GM18861 (cell line): ENCODE data around the gene MINDY4B.

Source experiments
- ATAC-seq: cut with Tn5 transposase; IDR thresholded peaks from one replicate; pipeline ENCODE4 v1.9.1; 2021; ENCODE audit not compliant: unreplicated experiment

The MINDY4B gene

DNA sequence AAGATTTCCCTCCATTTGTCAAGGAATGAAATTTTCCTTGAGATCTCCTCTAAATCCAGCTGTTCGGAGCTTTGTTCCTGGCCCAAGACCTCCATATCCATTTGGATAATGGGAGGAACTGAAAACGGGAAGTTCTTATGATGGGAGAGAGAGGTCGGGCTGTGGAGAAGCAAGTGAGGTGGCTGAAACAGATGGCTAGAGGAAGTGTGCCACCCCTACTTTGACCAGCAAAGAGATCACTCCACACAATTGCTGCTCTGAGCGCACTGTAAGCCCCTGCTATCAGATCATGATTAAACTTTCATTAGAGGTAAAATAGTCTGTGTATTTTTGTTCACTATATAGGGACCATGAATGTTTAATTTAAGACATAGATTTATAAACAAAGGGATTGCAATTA lies at the start of gene MINDY4B:
MINDY4B (minus strand) TSS at position 101 of the 400 bp plus-strand sequence; CDS start at position 101, 0 bp downstream.
- no peak for ATAC-seq

GRCh38 chr3:150951923-150952322 lies 46.7 kb upstream of the MINDY4B start:
- no peak for ATAC-seq

- ATAC-seq: no peak
These were observed 40.2 kb upstream of the MINDY4B start for GRCh38 chr3:150945226-150946032.

- no peak for ATAC-seq
These were observed 37.0 kb upstream of the MINDY4B start for GRCh38 chr3:150942221-150942620.

DNA sequence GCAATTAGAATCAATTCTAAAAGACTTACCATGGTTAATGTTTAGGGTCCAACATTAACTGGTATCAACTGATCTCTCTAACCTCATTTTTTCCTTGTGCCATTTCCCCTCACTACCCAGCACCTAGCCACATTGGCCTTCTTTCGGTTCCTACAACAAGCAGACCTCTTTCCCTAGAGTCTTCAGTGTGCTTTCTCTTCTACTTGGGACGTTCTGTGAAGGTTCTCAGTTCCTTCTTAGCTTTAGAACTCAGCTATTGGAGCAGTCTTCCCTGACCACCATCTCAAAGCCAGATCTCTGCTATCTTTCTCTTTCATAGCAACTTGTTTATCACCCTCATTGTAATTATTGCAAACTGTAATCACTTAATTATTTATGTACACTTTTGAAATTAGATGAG lies 31.5 kb upstream of the MINDY4B start:
- ATAC-seq: peak; percentile 47

- no peak for ATAC-seq
These were observed 28.3 kb upstream of the MINDY4B start for GRCh38 chr3:150933473-150933995.

- ATAC-seq: no peak
These were observed 26.5 kb upstream of the MINDY4B start for GRCh38 chr3:150931745-150932144.

- no peak for ATAC-seq
These were observed 25.6 kb upstream of the MINDY4B start for GRCh38 chr3:150930839-150931238.

DNA sequence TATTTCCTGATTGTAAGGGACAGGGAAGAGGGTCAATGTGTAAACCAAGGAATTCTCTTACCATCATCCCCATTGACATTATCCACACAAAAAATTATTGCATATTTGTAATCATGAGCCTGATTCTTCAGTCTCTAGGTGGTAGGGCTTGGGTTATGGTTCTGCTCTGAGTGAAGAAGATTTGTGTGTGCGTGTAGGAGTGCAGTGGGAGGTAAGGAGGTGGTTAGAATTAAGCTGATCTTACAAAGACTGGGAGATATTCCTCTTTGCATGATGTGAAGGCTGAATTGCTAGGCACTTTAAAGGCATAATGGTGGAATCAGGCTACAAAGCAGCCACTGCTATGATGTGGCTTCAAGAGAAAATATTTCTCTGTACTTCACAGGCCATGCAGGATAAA lies 23.0 kb upstream of the MINDY4B start:
- no peak for ATAC-seq

- ATAC-seq: no peak
These were observed 21.1 kb upstream of the MINDY4B start for GRCh38 chr3:150926328-150926727.

- peak; percentile 66 for ATAC-seq
These were observed 20.5 kb upstream of the MINDY4B start for GRCh38 chr3:150925751-150926201.

- ATAC-seq: no peak
These were observed 17.4 kb upstream of the MINDY4B start for GRCh38 chr3:150922611-150923010.

GRCh38 chr3:150921209-150921608 lies 16.0 kb upstream of the MINDY4B start:
- no peak for ATAC-seq

DNA sequence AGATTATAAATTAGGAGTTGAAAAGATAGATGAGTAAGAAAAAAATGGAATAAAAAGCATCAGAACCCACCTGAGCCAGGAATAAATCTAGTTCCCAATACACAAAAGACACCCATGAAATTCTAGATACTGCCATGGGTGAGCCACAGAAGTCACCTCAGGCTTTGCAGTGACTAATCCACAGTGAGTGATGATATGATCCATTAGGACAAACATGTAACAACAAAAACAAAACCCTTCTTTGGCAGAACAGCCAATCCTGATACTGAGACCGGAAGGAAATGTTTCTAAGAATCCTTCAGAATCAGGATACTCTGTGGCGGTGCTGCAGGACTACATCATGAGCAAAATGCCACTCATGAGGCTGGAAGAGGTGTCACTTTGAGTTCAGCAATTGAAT lies 15.0 kb upstream of the MINDY4B start:
- ATAC-seq: no peak

GRCh38 chr3:150917951-150918350 lies 12.7 kb upstream of the MINDY4B start:
- no peak for ATAC-seq

- ATAC-seq: no peak
These were observed 8.1 kb upstream of the MINDY4B start for GRCh38 chr3:150913133-150913922.

DNA sequence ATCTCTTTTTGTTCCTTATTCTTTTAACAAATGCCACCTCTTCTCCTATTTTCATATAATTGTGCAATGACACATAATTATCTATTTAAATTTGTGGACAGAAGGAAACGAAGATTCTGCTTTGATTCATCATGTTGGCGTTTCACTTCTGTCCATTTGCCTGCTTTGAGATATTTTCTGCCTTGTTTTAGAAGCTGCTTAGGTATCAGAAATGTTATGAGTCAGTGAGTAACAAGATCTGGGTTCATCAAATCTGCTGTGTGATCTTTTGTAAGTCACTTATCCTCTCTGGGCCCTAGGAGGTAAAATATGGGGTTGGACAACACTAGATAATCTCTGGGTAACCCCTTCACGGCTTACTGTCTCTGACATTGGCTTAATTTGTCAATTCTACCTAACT lies 7.3 kb upstream of the MINDY4B start:
- no peak for ATAC-seq

- no peak for ATAC-seq
These were observed 6.5 kb upstream of the MINDY4B start for GRCh38 chr3:150911771-150912170.

DNA sequence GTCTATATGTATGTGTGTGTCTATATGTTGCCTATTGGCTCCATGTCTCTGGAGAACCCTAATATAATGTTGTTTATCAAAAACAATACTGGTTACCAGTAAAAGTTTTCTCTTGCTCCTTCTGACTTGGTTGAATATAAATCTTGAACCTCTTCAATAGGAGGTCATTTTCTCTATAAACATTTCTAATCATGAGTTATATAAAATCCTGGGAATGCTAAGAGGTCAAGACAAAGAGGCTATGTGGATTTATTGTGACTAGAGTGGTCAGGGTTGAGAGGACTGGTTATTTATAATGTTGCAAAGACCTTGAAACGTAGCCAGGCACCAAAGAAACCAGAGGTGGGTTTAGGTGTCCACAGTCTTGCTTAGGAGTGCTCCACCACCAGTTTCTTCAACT lies 1.2 kb upstream of the MINDY4B start:
- no peak for ATAC-seq

GRCh38 chr3:150905746-150906145 lies 507 bp upstream of the MINDY4B start:
- no peak for ATAC-seq

DNA sequence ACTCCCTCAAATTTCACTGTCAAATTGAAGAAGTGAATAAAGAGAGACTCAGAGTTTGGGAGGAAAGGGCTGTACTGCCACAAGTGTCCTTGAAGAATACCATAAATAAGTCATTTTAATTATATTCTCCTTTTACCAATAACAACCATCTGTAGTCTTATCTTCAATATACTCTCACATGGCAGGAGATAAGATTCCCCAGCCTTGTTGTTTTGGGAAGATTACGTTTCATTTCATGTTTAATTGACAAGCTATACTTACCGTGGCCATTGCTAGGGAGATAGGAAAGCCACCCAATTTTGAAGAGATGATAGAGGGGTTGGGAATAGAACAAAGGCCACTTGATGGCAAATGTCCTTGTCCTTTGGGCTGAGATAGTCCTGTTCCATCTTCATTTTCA lies 2.3 kb downstream of the MINDY4B start:
- ATAC-seq: no peak

DNA sequence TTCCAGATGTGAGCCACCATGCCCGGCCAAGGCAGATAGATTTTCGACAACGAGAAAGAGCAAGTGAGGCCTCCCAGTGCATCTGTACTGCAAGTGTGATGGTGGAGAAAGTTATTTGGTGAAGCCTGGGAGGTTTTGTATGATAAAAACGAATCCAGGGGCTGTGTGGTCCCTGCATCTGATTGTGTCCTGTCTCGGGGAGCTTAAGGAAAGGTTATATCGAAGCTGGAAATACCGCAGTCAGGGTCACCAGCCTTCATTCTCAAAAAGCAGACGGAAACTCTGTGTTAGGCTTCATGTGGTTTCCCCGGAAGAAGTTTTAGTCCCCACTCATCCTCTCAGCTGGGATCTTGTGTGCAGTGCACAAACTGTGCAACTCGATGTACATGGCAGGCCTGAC lies 3.4 kb downstream of the MINDY4B start:
- ATAC-seq: no peak
